HepG2 (cell line): ENCODE results near the gene NRAP. TPM values are rescaled to one million over a fixed set of nuclear protein-coding genes. Genes with fewer than 3 reads are reported as not detected.

Source experiments
- ATAC-seq: fragments of 200-7000 bp; cut with Tn5 transposase; 3 replicates; pipeline ENCODE4 v1.9.1; 2020; ENCODE audit warnings: mild to moderate bottlenecking, moderate library complexity
- BruUV-seq: library from RNA; stranded (reverse); fragments of 400-500 nt; replicated peaks from 2 replicates; lab custom pipeline; 2021; lab: Mats Ljungman, UMichigan
- CTCF ChIA-PET: fragments of 300-600 bp; formaldehyde crosslinking; extraction: SDS; loops from one replicate; lab custom pipeline; 2021; ENCODE audit warnings: low total read pairs, inconsistent platforms, low intra/inter-chr PET ratio; lab: Yijun Ruan, JAX
- POLR2A ChIA-PET: fragments of 350-600 bp; sonication (Branson Sonifier 250); formaldehyde crosslinking; loops from one replicate; lab custom pipeline; 2020; ENCODE audit warnings: antibody characterized with exemption, inconsistent platforms; lab: Yijun Ruan, JAX
- DNase-seq: peaks from one replicate; pipeline ENCODE4 v3.0.0-alpha.2; 2015; ENCODE audit warnings: low spot score
- FAIRE-seq: peaks from 3 replicates; lab custom pipeline; 2011; peaks lifted over from hg19 to GRCh38; lab: Jason Lieb, UNC
- H2AFZ ChIP-seq: one replicate; pipeline ENCODE4 v1.6.1; 2011; ENCODE audit warnings: low read length, inconsistent platforms
- H3K27ac ChIP-seq: fragments of 300-600 bp; 3 replicates; pipeline ENCODE4 v1.8.0; 2011; ENCODE audit warnings: mixed run types, mild to moderate bottlenecking, mixed read lengths, low read length, inconsistent platforms; ENCODE audit not compliant: insufficient read depth; ENCODE audit errors: extremely low read length
- H3K27me3 ChIP-seq, 2 experiments: fragments of 200-600 bp in 1 of 2; 2 replicates in 1 of 2; 3 replicates in 1 of 2; pipeline versions ENCODE4 v1.6.0 to v1.8.0; 2011; ENCODE audit warnings: low read length in 2 of 2, mild to moderate bottlenecking in 2 of 2, moderate library complexity in 2 of 2, inconsistent platforms in 1 of 2; ENCODE audit not compliant: insufficient read depth in 2 of 2, control insufficient read depth in 1 of 2
- H3K36me3 ChIP-seq, 2 experiments: fragments of 200-600 bp in 1 of 2; replicated peaks in 1 of 2; 2 replicates in 1 of 2; 3 replicates in 1 of 2; pipeline versions ENCODE4 v1.5.1 to v1.8.0; 2011; ENCODE audit warnings: low read length in 2 of 2, inconsistent platforms in 1 of 2; ENCODE audit not compliant: insufficient read depth in 2 of 2, control insufficient read depth in 1 of 2
- H3K4me1 ChIP-seq: 2 replicates; pipeline ENCODE4 v1.5.1; 2012; ENCODE audit warnings: low read length, inconsistent platforms; ENCODE audit not compliant: insufficient read depth
- H3K4me2 ChIP-seq: 2 replicates; pipeline ENCODE4 v1.6.0; 2011; ENCODE audit warnings: low read depth, low read length, inconsistent platforms
- H3K4me3 ChIP-seq, 3 experiments: fragments of 200-600 bp in 1 of 3; sonication (generic), shearing (Covaris generic) in 1 of 3; replicated peaks in 1 of 3; 2 replicates each; pipeline ENCODE4 v1.5.1; 2011 to 2016; ENCODE audit warnings: low read length in 3 of 3, inconsistent platforms in 2 of 3, low read depth in 2 of 3, mild to moderate bottlenecking in 2 of 3, control low read depth in 1 of 3, mixed read lengths in 1 of 3; ENCODE audit not compliant: insufficient read depth in 1 of 3
- H3K79me2 ChIP-seq: one replicate; pipeline ENCODE4 v1.6.1; 2011; ENCODE audit warnings: low read length, inconsistent platforms; ENCODE audit not compliant: insufficient read depth
- H3K9ac ChIP-seq: 2 replicates; pipeline ENCODE4 v1.6.0; 2011; ENCODE audit warnings: mild to moderate bottlenecking, low read depth, low read length, inconsistent platforms; ENCODE audit not compliant: insufficient read depth
- H3K9me3 ChIP-seq: 2 replicates; pipeline ENCODE4 v1.5.1; 2012; ENCODE audit warnings: mild to moderate bottlenecking, low read length
- H4K20me1 ChIP-seq: 2 replicates; pipeline ENCODE4 v1.6.0; 2011; ENCODE audit warnings: inconsistent platforms, mild to moderate bottlenecking, low read length, moderate library complexity; ENCODE audit not compliant: insufficient read depth
- SIX4 ChIP-seq: sonication (generic); formaldehyde crosslinking; IDR thresholded peaks from 2 replicates; pipeline ENCODE4 v1.4.0; 2020; ENCODE audit warnings: missing genetic modification reagents
- SOX13 ChIP-seq, 3 experiments: fragments of 450-650 bp in 1 of 3; sonication (generic) in 1 of 3; formaldehyde crosslinking in 1 of 3; IDR thresholded peaks in 2 of 3; conservative IDR thresholded peaks in 1 of 3; 2 replicates each; pipeline versions ENCODE4 v1.5.0 to v1.6.1; 2016 to 2020; ENCODE audit warnings: antibody characterized with exemption in 1 of 3, mild to moderate bottlenecking in 1 of 3, missing compliant biosample characterization in 1 of 3, missing genetic modification reagents in 1 of 3, moderate library complexity in 1 of 3
- ZFP36 ChIP-seq: fragments of 150-350 bp; IDR thresholded peaks from 2 replicates; pipeline ENCODE4 v1.6.1; 2018; ENCODE audit warnings: borderline replicate concordance, low read length, low read depth; ENCODE audit not compliant: partially characterized antibody
- ZMAT3 ChIP-seq: sonication (generic); formaldehyde crosslinking; conservative IDR thresholded peaks from 2 replicates; pipeline ENCODE4 v1.7.0; 2021; ENCODE audit warnings: missing genetic modification reagents
- ZNF3 ChIP-seq: IDR thresholded peaks from 2 replicates; pipeline ENCODE4 v1.7.0; 2017; ENCODE audit warnings: inconsistent platforms
- ZNF496 ChIP-seq: sonication (generic); formaldehyde crosslinking; IDR thresholded peaks from 2 replicates; pipeline ENCODE4 v1.8.1; 2023; ENCODE audit warnings: mild to moderate bottlenecking, moderate library complexity, missing genetic modification reagents; ENCODE audit not compliant: insufficient replicate concordance
- ZNF629 ChIP-seq: sonication (generic); formaldehyde crosslinking; conservative IDR thresholded peaks from 2 replicates; pipeline ENCODE4 v1.5.0; 2020; ENCODE audit warnings: missing genetic modification reagents
- in situ Hi-C: cut with HindIII; loops from 2 replicates; pipeline ENCODE4 v1.10.0; 2017; ENCODE audit warnings: low pct_unique_long_range_greater_than_20kb; ENCODE audit not compliant: extremely low pct_ligation_motif_present
- intact Hi-C: fragments of 100-400 bp; cut with micrococcal nuclease; formaldehyde crosslinking; loops from one replicate; pipeline ENCODE4 v1.10.0; 2022; ENCODE audit not compliant: unreplicated experiment
- polyA plus RNA-seq, 8 experiments: library from polyadenylated mRNA; depleted of rRNA in 3 of 8; stranded (reverse) in 7 of 8; unstranded in 1 of 8; fragments of >200 nt; fragmentation: Illumina TruSeq in 4 of 8; extraction: Trizol in 4 of 8; gene quantifications; 2 replicates each; pipeline versions ENCODE4 v1.2.1 to v1.2.3, GENCODE V29; 2011 to 2016; ENCODE audit warnings: low read depth in 4 of 8, missing spikeins in 1 of 8, mixed read lengths in 1 of 8; ENCODE audit not compliant: insufficient read depth in 1 of 8
- total RNA-seq, 5 experiments: library from RNA; depleted of rRNA; stranded (reverse); fragments of >200 nt; fragmentation: Illumina TruSeq; extraction: Trizol; gene quantifications; 2 replicates each; pipeline ENCODE4 v1.2.3, GENCODE V29; 2016; ENCODE audit warnings: low read depth in 1 of 5
- TF ChIP-seq, protein P1 (sequence below): sonication (generic); formaldehyde crosslinking; IDR thresholded peaks from 2 replicates; pipeline ENCODE4 v1.5.0; 2020; ENCODE audit warnings: missing genetic modification reagents
- TF ChIP-seq, protein P2 (sequence below): sonication (generic); formaldehyde crosslinking; IDR thresholded peaks from 2 replicates; pipeline ENCODE4 v1.4.0; 2020; ENCODE audit warnings: missing genetic modification reagents, borderline replicate concordance
- TF ChIP-seq, protein P3 (sequence below): sonication (generic); formaldehyde crosslinking; IDR thresholded peaks from 2 replicates; pipeline ENCODE4 v1.5.1; 2020; ENCODE audit warnings: mild to moderate bottlenecking, moderate library complexity, missing genetic modification reagents
- TF ChIP-seq, protein P4 (sequence below): sonication (generic); formaldehyde crosslinking; IDR thresholded peaks from 2 replicates; pipeline ENCODE4 v1.4.0; 2020; ENCODE audit warnings: missing genetic modification reagents
- TF ChIP-seq, protein P5 (sequence below): sonication (generic); formaldehyde crosslinking; IDR thresholded peaks from 2 replicates; pipeline ENCODE4 v1.5.0; 2020; ENCODE audit warnings: mild to moderate bottlenecking, missing genetic modification reagents

Gene NRAP
- total and polyA plus RNA-seq, 2 of the 13 experiments (the other 11 are each of a cell fraction or from before 2014, with no cell fraction given) = not detected

DNA sequence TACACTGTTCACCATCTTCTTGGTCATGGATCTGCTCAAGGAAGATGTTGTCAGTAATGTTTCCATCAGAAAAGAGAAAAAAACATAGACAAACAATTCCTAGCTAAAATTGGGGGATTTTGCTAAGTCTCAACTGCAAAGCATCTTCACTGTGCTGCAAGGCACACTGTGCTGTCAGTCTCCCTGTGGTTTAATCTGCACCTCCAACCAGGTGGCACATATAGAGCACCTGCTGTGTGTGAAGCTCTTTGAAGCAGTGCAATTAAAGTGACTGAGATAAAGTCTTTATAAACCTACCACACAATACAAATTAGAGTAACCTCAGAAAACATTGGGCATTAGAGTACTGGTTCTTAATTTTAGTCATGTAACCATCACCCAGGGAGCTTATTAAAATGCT lies 6.3 kb downstream of the NRAP start:
- FAIRE-seq = no peak

More for the DNA sequence above, 6.3 kb downstream of the NRAP start:
- Histone ChIP-seq H3K36me3 (no peaks in the 10 kb centered on the region), H3K4me2 (no peak overlapping the region), H2AFZ (no peak overlapping the region), H3K9me3 (no peaks in the 10 kb centered on the region), H3K9ac (no peak overlapping the region), H3K27ac (no peak overlapping the region), H3K79me2 (no peaks in the 10 kb centered on the region), H3K27me3 (no peaks in the 10 kb centered on the region; a peak in 1 of 5 replicates), H3K4me3 (no peak overlapping the region), H3K4me1 (no peaks in the 10 kb centered on the region), H4K20me1 (no peaks in the 10 kb centered on the region)
- ChIA-PET CTCF (no interaction called here), POLR2A (no interaction called here)
- ATAC-seq (no peak), DNase-seq (no peak)
- intact Hi-C loops (no loop called here), in situ Hi-C loops (no loop called here)
- no TSS peak for BruUV-seq
- TF ChIP-seq, protein P1, sequence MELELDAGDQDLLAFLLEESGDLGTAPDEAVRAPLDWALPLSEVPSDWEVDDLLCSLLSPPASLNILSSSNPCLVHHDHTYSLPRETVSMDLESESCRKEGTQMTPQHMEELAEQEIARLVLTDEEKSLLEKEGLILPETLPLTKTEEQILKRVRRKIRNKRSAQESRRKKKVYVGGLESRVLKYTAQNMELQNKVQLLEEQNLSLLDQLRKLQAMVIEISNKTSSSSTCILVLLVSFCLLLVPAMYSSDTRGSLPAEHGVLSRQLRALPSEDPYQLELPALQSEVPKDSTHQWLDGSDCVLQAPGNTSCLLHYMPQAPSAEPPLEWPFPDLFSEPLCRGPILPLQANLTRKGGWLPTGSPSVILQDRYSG (CRISPR knock-in tag) = no peak
- TF ChIP-seq ZMAT3 (CRISPR knock-in tag) (no peak), SOX13 (IDR thresholded peaks at IDR 0.05) (no peak), SOX13 (CRISPR knock-in tag; conservative IDR thresholded peaks at IDR 0.05 in 1 of 2, IDR thresholded peaks at IDR 0.05 in 1 of 2) (no peak), ZNF629 (no peak), ZNF3 (no peak), ZNF496 (no peak), SIX4 (CRISPR knock-in tag) (no peak), ZFP36 (no peak)
- TF ChIP-seq, protein P2, sequence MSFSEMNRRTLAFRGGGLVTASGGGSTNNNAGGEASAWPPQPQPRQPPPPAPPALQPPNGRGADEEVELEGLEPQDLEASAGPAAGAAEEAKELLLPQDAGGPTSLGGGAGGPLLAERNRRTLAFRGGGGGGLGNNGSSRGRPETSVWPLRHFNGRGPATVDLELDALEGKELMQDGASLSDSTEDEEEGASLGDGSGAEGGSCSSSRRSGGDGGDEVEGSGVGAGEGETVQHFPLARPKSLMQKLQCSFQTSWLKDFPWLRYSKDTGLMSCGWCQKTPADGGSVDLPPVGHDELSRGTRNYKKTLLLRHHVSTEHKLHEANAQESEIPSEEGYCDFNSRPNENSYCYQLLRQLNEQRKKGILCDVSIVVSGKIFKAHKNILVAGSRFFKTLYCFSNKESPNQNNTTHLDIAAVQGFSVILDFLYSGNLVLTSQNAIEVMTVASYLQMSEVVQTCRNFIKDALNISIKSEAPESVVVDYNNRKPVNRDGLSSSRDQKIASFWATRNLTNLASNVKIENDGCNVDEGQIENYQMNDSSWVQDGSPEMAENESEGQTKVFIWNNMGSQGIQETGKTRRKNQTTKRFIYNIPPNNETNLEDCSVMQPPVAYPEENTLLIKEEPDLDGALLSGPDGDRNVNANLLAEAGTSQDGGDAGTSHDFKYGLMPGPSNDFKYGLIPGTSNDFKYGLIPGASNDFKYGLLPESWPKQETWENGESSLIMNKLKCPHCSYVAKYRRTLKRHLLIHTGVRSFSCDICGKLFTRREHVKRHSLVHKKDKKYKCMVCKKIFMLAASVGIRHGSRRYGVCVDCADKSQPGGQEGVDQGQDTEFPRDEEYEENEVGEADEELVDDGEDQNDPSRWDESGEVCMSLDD (CRISPR knock-in tag) = no peak
- TF ChIP-seq, protein P3, sequence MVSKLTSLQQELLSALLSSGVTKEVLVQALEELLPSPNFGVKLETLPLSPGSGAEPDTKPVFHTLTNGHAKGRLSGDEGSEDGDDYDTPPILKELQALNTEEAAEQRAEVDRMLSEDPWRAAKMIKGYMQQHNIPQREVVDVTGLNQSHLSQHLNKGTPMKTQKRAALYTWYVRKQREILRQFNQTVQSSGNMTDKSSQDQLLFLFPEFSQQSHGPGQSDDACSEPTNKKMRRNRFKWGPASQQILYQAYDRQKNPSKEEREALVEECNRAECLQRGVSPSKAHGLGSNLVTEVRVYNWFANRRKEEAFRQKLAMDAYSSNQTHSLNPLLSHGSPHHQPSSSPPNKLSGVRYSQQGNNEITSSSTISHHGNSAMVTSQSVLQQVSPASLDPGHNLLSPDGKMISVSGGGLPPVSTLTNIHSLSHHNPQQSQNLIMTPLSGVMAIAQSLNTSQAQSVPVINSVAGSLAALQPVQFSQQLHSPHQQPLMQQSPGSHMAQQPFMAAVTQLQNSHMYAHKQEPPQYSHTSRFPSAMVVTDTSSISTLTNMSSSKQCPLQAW (CRISPR knock-in tag) = no peak
- TF ChIP-seq, protein P4, sequence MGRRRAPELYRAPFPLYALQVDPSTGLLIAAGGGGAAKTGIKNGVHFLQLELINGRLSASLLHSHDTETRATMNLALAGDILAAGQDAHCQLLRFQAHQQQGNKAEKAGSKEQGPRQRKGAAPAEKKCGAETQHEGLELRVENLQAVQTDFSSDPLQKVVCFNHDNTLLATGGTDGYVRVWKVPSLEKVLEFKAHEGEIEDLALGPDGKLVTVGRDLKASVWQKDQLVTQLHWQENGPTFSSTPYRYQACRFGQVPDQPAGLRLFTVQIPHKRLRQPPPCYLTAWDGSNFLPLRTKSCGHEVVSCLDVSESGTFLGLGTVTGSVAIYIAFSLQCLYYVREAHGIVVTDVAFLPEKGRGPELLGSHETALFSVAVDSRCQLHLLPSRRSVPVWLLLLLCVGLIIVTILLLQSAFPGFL (CRISPR knock-in tag) = no peak
- TF ChIP-seq, protein P5, sequence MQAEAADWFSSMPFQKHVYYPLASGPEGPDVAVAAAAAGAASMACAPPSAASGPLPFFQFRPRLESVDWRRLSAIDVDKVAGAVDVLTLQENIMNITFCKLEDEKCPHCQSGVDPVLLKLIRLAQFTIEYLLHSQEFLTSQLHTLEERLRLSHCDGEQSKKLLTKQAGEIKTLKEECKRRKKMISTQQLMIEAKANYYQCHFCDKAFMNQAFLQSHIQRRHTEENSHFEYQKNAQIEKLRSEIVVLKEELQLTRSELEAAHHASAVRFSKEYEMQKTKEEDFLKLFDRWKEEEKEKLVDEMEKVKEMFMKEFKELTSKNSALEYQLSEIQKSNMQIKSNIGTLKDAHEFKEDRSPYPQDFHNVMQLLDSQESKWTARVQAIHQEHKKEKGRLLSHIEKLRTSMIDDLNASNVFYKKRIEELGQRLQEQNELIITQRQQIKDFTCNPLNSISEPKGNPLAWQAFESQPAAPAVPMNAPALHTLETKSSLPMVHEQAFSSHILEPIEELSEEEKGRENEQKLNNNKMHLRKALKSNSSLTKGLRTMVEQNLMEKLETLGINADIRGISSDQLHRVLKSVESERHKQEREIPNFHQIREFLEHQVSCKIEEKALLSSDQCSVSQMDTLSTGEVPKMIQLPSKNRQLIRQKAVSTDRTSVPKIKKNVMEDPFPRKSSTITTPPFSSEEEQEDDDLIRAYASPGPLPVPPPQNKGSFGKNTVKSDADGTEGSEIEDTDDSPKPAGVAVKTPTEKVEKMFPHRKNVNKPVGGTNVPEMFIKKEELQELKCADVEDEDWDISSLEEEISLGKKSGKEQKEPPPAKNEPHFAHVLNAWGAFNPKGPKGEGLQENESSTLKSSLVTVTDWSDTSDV = no peak
